ENCODE data around the gene RPL10A.

RPL10A gene

GRCh38 chr6:35449287-35449881 is 18.8 kb upstream of the RPL10A start:
- peak; percentile 49 for DNase-seq

DNA sequence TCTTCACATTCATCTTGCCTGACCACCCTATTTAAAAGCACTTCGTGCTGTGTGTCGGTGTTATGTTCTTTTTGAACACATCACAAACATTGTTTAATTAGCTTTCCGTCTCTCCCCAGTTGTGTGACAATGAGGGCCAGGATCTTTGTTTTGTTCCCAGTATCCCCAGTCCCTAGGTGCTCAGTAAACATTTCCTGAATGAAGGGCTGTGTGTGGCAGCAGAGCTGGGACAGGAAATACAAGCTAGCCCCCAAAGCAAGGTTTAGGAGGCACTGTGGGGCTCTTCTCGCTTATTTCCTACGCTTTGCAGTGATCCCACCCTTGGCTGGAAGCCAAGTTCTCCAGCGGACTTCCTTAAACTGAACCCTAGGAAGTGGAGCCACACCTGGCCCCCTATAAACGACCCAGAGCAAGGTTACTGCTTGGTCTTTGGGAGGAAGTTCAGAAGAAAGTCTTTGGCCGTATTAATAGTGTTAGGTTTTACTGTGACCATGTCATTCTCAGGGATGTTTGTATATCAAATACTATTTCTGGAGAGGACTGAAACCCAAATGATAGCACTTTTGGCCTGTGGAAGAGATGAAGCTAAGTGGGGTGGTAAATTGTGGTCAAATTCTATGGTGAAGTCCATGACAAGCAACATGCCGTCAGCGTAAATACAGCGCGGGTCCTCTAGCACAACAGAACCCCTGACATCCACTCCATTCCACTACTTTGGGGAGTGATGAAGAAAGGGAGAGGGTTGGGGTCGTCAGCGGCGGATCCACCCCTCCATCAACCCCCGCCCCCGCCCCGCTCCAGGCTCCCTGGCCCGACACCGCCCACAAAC is 16.6 kb upstream of the RPL10A start:
- no peak for DNase-seq

DNA sequence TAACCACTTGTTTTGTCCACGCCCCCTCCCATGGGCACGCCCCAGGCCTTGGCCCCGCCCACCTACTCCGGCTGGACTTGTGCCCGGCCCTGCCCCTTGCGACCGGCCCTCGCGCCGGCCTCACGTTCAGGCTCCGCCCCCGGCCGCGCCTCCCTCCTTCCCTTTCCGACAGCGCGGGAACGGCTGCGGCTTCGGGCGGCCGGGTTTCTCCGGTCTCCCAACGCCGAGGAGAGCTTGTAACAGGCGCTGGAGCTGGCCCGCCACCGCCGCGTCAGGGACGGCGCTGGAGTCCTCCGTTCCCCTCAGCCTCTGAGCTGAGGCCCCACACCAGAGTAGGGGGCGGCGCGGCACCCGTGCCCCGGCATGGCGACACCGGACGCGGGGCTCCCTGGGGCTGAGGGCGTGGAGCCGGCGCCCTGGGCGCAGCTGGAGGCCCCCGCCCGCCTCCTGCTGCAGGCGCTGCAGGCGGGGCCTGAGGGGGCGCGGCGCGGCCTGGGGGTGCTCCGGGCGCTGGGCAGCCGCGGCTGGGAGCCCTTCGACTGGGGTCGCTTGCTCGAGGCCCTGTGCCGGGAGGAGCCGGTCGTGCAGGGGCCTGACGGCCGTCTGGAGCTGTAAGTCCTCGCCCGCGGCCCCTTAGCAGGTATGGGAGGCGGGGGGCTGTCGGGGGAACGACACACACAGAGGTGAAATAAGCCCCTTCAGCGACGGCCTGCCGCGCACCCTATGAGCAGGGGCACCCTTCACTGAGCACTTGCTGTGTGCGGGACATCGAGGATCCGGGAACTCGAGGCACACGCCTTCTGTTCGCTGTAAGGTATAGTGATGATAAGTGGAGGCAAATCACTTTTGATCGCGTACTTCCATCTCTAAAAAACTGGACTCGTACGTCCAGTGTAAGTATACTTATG is 15.8 kb upstream of the RPL10A start, which contains the start of gene FANCE:
Gene FANCE (plus strand): TSS at position 156 of the 908 bp plus-strand sequence. CDS start 208 bp downstream, at position 364.
- peak; percentile 94 for DNase-seq

- no peak for DNase-seq
Measured at GRCh38 chr6:35453236-35453635, 15.0 kb upstream of the RPL10A start.

- no peak for DNase-seq
Measured at GRCh38 chr6:35454391-35455110, 13.7 kb upstream of the RPL10A start.

DNA sequence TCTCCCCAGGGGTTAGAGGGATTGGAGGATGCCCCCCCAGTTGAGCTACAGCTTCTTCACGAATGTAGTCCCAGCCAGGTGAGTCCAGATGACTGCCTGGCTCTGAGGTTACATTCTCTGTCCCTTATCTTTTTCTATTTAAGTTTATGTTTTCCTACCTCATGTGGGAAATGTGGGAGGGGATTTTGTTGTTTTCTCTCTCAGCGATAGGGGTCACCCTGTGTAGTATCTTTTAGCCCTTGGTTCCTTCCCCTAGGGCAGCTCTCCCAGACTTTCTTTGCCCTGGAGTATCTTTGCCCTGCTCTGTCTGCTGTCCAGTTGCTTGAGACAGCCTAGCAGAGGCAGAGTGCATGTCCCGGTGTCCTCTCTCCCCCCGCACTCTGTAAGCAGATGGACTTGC is 10.3 kb upstream of the RPL10A start:
- no peak for DNase-seq

DNA sequence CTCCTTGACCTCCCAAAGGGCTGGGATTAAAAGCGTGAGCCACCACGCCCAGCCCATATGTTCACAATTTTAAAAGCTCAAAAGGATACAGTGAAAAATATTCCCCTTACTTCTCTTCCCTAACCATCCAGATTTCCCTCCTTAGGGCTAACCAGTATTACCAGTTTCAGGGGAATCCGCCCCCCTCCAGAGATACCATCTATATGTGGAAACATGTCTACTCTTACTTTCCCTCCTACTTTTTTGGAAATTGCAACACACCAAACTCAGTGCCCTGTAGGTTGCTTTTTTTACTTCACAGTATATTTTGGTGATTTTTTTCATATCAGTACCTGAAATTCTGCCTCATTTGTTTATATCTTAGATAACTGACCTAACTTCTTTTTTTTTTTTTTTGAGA is 6.9 kb upstream of the RPL10A start:
- no peak for DNase-seq

GRCh38 chr6:35463292-35463691 is 4.9 kb upstream of the RPL10A start:
- no peak for DNase-seq

DNA sequence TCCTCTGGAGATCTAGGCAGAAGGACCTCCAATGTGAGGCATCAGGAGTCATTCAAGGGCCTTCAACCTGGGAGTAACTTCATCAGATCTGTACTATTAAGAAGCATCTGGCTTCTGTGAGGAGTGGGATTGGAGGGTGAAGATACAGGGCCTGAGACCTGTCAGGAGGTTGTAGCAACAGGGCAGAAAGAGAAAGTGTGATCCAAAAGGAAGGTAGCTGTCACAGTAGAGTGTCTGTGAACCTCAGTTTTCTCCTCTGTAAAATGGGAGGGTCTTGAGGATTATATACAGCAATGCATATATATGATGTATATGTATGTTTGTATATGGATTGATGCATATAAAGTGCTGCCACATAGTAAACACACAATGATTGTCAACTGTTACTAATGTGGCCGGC is 2.6 kb upstream of the RPL10A start:
- no peak for DNase-seq

GRCh38 chr6:35468980-35469750 is 964 bp downstream of the RPL10A start:
- no peak for DNase-seq

DNA sequence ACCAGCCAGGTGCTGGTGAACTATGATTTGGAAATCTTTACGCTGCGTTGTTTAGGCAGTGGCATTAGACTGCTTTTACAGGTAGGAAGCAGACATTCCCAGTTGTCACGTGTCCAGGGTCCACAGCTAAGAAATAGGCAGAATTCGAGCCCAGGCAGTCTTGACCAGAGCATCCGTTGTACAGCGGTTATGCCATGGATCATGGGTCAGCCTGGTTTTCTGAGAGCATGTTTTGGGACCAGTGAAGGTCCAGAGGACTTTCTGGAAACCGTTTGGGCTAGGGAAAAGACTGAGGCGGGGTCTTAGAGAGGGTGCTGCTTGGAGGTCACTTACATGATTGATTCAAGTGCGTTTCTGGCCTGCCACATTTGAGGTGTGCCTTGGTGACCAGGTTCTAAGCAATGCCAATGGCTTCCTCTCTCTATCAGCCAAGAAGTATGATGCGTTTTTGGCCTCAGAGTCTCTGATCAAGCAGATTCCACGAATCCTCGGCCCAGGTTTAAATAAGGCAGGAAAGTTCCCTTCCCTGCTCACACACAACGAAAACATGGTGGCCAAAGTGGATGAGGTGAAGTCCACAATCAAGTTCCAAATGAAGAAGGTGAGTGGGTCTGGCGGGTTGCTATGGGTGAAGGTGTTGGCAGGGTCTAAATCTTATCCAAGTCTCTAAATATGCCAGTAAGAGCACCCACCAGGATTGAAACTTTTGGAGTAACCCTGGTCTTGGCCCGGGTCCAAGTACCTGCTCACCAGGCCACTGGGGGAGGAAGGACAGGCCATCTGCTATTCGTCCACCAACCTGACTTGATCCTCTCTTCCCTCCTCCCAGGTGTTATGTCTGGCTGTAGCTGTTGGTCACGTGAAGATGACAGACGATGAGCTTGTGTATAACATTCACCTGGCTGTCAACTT is 1.8 kb downstream of the RPL10A start:
- DNase-seq: no peak

DNA sequence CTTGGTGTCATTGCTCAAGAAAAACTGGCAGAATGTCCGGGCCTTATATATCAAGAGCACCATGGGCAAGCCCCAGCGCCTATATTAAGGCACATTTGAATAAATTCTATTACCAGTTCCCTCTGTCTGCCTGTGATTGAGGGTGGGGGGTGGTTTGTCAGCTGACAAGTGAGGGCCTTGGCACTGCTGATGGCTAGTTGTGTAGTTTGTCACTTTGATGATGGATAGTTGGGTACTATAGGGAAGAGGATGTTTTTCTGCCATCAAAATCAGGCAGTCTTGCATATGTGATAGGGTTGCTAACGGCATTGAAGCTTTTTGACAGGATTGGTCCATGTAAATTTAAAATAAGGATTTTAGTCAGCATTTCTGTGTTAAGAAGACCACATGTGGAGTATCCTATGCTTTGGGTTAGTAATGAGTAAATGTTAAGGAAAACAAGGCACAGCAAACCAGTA is 2.5 kb downstream of the RPL10A start:
- DNase-seq: no peak

- no peak for DNase-seq
Measured at GRCh38 chr6:35471836-35472345, 3.7 kb downstream of the RPL10A start.

GRCh38 chr6:35473075-35473849 is 5.1 kb downstream of the RPL10A start:
- no peak for DNase-seq

DNA sequence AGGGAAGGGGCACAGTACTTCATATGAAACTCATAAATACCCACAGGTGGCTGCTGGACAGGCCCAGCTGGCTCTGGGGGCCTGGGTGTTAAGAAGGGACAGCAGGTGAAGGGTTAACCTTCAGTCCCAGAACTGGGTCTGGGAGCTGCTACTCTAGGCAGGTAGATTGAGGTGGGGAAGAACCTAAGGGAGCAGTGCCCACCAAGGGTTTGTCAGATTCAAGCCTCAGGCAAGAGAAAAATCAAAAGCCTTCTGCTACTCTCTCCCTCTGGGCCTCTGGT is 5.6 kb downstream of the RPL10A start:
- DNase-seq: no peak

GRCh38 chr6:35474131-35474941 is 6.1 kb downstream of the RPL10A start:
- DNase-seq: no peak

- DNase-seq: no peak
Measured at GRCh38 chr6:35474942-35475570, 6.9 kb downstream of the RPL10A start.

DNA sequence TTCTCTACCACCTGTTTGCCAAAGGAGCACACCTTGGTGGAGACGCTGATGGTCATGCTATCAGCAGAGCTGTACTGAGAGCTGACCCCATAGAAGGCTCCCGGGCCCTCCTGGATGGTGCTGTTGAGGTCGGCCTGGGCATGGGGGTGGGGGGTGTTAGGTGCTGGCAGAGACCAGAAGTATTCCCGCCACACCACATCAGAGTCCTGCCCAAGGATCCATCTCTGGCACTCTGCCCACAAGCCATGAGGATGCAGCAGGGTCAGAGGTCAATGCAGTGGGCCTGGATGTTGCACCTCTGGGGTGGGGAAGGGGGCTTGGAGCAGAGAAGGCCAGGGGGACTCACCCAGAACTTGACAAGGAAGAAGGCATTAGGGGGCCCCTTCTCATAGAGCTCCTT is 7.4 kb downstream of the RPL10A start:
- DNase-seq: no peak
